HG03097 (cell line): ENCODE measurements around the gene AFDN.

Experiments
- ATAC-seq: cut with Tn5 transposase; IDR thresholded peaks from one replicate; pipeline ENCODE4 v1.9.1; 2021; ENCODE audit not compliant: unreplicated experiment, low FRiP score

AFDN gene

GRCh38 chr6:167858842-167859664 is 32.3 kb downstream of the AFDN start:
- no peak for ATAC-seq

DNA sequence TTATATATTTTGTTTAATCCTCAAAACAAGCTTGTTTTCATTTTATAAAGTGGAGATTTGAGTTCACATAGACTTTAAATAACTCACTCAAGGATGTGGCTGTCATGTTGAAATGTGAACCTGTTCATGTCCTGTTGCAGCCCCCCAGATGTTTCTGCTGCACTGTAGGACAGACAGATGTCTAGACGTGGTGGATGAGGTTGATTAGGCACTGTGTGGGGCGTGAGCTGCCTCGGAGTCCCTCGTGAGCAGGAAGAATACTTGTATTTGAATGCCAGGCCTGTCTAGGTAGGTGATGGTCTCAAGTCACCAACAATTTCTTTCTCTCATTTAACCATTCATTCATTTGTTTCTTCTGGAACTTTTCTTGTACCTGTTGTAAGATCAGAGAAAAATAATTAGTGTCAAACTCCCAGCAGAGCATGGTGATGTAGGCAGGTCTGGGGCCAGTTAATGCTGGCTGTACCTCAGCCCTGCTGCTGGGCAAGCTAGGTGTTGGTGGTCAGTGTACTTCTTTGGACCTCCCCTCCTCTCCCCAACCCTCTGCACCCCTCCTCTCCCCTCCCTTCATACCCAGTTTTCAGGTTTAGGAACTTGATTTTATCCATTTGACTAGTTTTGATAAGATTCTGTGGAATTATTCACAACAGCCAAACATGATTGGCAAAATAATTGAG is 34.0 kb downstream of the AFDN start:
- no peak for ATAC-seq

DNA sequence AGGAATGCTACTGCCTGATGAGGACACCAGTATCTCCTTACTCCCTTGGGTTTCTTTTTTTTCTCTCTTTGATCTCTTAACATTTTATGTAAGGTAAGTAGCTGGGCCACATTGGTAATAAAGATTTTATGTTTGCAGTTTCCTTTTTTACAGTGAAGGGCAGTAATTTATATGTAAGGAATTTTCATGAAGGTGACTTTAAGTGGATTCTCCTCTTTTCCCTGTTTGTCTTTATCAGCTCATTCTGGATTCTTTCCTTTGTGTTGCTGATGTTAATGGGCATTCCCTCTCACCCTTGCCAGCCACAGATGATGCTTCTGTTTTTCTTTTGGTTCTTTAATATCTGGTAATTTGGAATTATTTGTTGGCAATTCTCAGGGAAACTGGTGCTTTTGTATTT is 34.7 kb downstream of the AFDN start:
- ATAC-seq = no peak

GRCh38 chr6:167863897-167864296 is 37.2 kb downstream of the AFDN start:
- no peak for ATAC-seq

- ATAC-seq = no peak
Observed at GRCh38 chr6:167866642-167867041, 39.9 kb downstream of the AFDN start.

DNA sequence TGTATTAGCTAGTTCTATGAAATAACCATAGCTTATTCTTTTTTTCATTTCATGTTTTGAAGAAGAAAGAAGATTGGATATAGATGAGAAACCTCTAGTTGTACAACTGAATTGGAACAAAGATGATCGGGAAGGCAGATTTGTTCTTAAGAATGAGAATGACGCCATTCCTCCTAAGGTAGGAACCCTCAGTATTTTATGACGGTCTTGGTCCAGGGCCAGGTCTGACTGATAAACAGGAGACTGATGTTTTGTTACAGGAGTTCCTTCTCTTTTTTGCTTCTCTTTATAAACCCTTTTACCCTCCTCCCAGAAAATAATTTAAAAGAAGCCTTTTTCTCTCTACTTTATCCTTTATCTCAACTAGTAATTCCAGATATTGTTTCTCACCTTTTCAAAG is 43.6 kb downstream of the AFDN start:
- ATAC-seq = no peak

DNA sequence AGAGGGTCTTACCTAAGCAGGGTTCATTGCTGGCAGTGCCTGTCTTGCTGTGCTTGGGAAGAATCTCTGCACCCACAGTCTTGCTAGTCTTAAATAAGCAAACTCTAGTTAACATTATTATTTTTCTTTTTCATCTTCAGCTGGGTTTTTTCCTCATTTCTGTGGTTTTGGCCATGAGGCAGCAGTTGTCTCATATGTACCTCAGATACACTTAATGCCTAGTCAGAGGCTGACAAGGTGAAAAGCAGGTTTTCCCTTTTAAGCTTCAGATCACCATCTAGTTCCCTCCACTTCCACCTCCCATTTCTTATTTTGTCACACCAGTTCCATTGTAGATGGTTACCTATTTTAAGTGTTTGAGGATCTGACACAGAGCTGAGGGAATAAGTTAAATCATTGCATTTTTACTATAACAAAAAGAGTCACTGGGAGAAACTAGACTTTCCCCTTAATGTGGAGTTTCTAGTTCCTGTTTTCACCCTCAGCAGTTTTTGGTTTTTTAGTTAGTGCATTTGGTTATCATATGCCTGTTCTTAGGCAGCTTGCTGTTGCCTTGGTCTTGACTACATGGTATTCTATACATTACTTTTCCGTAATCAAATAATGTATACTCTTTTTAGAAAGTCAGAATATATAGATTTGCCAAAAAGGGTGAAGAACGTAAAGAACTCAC is 46.0 kb downstream of the AFDN start:
- no peak for ATAC-seq

DNA sequence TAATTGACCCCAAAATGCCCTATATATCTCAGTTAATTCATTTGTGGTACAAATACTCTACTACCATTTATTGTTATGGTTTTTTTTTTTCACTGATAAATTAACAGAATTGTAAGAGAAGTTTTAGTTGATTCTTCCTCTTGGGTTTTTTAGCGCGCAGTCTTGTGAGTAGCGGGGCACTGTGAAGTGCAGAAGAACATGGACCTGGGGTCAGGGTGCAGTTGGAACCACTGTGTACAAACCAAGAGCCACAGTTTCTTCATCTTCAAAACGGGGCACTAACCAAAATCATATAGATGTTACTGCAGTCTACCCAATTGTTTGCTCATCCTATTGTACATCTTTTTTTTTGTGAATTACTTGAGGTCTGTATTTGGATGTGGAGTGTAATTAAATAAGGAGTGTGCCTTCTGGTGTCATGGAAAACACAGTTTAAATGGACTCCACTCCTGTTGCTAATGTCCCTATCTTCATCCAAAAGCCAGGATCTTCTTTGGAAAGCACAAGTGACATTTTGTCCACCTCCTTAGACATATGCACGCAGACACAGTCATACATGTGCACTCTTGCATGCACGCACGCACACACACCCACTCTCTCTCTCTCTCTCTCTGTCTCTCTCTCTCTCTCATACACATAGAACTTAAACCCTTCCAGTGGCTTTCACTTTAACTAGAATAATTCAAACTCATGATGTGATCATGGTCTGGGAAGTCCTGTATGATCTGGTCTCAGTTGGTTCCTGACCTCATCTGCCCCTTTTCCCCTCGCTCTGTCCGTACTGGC is 51.5 kb downstream of the AFDN start:
- no peak for ATAC-seq

- no peak for ATAC-seq
Observed at GRCh38 chr6:167879612-167880011, 52.9 kb downstream of the AFDN start.

- no peak for ATAC-seq
Observed at GRCh38 chr6:167881327-167881726, 54.6 kb downstream of the AFDN start.

- ATAC-seq = no peak
Observed at GRCh38 chr6:167882244-167882643, 55.5 kb downstream of the AFDN start.

GRCh38 chr6:167888098-167888497 is 61.4 kb downstream of the AFDN start:
- no peak for ATAC-seq

DNA sequence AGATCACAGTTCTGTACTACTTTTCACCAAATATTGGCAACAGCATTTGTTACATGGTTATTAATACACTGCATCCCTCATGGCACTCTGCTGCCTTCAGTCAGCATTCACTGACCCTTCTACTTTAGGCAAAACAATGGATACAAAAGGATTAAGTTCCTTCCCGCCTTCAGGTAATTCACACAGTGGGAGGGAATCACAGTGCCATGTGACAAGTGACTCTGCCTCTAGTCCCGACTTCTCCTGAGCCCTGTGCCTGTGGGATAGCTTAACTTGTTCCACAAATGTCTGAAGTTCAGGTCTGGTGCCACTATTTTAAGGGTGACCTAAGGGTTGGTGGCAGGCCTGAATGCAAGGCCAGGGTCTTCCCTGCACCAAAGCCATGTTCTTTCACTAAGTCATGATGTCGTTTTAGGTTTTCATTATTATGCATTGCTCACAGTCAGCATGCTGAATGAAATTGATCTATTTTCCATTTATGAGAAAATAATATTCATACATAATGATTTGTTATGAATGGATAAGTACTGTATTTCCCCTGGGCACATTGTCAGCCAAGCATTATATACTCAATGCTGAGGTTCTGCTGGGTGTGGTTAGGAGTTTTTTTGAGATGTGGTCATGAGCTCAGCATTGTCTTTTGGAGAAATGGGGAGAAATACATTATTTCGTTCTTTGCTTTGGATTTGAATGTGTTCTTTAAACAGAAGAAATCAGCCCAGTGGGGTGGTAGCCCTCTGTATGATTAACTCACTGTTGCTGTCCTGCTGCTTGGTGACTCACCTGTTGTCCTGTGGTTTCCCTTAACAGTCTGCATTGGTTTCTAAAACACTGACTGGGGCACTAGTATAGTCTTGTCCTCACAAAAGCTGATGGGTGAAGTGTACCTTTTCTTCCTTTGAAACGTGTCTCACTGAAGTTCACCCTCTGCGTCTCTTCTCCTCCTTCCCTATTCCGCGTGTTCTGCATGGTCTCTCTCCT is 66.4 kb downstream of the AFDN start:
- ATAC-seq = peak; percentile 94

DNA sequence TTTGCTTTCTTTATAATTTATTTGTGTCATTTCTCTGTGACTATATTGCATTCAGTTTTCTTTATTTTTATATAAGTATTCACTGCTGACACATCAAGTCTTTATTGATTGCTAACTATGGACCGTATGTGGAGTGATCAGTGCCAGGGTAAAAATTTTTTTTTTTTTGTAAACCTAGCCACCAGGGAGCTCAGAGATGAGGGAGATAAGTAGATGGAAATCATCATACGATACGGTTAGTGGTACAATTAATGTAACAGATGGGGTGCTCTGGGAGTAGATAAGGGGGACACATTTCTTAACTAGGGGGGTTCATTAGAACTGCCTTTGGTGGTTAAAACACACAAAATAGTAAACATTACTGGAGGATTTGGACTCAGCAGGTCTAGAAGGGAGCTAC is 68.3 kb downstream of the AFDN start:
- ATAC-seq = no peak

DNA sequence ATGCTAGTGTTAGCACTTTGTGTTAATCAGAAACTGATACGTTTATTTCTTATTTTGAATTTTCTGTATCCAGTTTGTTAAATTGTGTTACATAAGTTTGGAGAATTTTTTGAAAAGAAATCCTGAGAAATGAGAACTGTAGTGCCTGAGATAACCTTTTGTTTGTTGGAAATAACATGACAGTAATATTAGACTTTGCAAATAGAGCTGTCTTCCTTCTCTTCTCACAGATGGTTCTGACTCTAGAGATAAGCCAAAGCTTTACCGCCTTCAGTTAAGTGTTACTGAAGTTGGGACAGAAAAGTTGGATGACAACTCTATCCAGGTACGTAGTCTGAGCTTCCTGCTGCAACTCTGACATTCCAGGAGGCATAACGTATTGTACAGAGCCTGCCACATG is 69.9 kb downstream of the AFDN start:
- ATAC-seq = no peak

GRCh38 chr6:167898673-167899311 is 72.1 kb downstream of the AFDN start:
- ATAC-seq = no peak

DNA sequence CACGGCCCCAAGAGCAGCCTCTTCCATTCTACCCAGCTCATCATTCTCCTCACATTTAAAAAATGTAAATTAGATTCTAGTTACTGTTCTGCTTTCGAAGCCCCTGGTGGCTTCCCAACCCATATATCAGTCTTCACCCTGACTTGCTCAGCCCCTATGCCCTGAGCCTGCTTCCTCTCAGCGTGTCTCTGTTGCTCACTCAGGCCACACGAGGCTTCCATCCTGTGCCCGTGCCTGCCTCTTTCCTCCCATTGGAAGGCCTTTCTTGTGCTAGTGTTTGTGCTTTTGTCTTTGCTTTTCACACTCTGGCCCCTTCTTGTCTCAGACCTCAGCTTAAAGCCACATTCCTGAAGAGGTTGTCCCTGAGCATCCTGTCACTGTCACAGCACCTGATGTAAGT is 78.1 kb downstream of the AFDN start:
- ATAC-seq = no peak

DNA sequence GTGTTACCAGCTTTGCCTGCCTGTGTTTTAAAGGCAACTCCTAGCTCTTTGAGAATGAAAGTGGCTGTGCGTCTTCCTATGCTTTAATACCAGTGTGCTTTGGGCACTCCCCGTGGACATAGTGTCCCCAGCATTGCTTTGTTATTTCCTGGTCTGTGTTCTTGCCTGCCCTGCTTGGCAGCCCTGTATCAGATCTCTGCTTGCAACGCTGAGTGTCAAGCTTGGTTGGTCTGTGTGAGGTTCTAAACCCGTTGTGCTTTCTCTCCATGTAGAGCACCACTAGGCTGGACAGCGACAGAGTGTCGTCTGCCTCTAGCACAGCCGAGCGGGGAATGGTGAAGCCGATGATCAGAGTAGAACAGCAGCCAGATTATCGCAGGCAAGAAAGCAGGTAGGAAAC is 80.2 kb downstream of the AFDN start:
- ATAC-seq = no peak
